Subcutaneous abdominal adipose tissue (tissue), 5 donors: ENCODE measurements around the gene THSD8.

Experiments
- H3K27ac ChIP-seq: one replicate; pipeline ENCODE4 v1.7.0; 2013; ENCODE audit warnings: low read depth, mild to moderate bottlenecking, inconsistent platforms, low read length, moderate library complexity
- H3K27me3 ChIP-seq, 5 donors: one replicate each; pipeline ENCODE4 v1.7.0; 2013; ENCODE audit warnings: low read length in 5 of 5, inconsistent platforms in 1 of 5; ENCODE audit not compliant: control insufficient read depth in 5 of 5, insufficient read depth in 4 of 5
- H3K36me3 ChIP-seq, 5 donors: one replicate each; pipeline ENCODE4 v1.7.0; 2013; ENCODE audit warnings: low read length in 5 of 5; ENCODE audit not compliant: control insufficient read depth in 5 of 5, insufficient read depth in 5 of 5
- H3K4me1 ChIP-seq, 5 donors: one replicate each; pipeline ENCODE4 v1.7.0; 2013; ENCODE audit warnings: low read length in 5 of 5, mild to moderate bottlenecking in 3 of 5, moderate library complexity in 1 of 5; ENCODE audit not compliant: control insufficient read depth in 5 of 5, insufficient read depth in 5 of 5
- H3K4me3 ChIP-seq, 5 donors: one replicate each; pipeline ENCODE4 v1.7.0; 2013; ENCODE audit warnings: low read length in 5 of 5, low read depth in 1 of 5
- H3K9ac ChIP-seq, 5 donors: one replicate each; pipeline ENCODE4 v1.7.0; 2013; ENCODE audit warnings: low read length in 5 of 5, mild to moderate bottlenecking in 4 of 5, moderate library complexity in 3 of 5
- H3K9me3 ChIP-seq, 5 donors: one replicate each; pipeline ENCODE4 v1.7.0; 2013; ENCODE audit warnings: low read length in 5 of 5; ENCODE audit not compliant: control insufficient read depth in 5 of 5
- donor health status: healthy.
- donor health status: healthy.
- donor health status: healthy.
- donor health status: healthy.
- donor health status: healthy.

Gene THSD8

DNA sequence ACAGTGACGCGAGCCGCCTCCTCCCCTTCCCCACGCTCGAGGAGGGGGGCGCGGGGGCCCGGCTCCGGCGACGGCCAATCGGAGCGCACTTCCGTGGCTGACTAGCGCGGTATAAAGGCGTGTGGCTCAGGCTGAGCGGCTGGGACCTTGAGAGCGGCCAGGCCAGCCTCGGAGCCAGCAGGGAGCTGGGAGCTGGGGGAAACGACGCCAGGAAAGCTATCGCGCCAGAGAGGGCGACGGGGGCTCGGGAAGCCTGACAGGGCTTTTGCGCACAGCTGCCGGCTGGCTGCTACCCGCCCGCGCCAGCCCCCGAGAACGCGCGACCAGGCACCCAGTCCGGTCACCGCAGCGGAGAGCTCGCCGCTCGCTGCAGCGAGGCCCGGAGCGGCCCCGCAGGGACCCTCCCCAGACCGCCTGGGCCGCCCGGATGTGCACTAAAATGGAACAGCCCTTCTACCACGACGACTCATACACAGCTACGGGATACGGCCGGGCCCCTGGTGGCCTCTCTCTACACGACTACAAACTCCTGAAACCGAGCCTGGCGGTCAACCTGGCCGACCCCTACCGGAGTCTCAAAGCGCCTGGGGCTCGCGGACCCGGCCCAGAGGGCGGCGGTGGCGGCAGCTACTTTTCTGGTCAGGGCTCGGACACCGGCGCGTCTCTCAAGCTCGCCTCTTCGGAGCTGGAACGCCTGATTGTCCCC lies 10.4 kb upstream of the THSD8 start, which contains the start of gene JUNB:
JUNB (plus strand) TSS at position 142 of the 706 bp plus-strand sequence; CDS start at position 428, 286 bp downstream.
- H3K9me3 ChIP-seq: no peaks in the 10 kb centered on the region
- H3K36me3 ChIP-seq: no peaks in the 10 kb centered on the region
- H3K9ac ChIP-seq: peak within 1 kb of the TSS; percentile 90 to 100 (median 100)
- H3K27me3 ChIP-seq: no peaks in the 10 kb centered on the region
- peak within 1 kb of the TSS; percentile 86 to 100 (median 98) for H3K4me3 ChIP-seq
- H3K27ac ChIP-seq: peak within 1 kb of the TSS; percentile 100
- peaks cover 17 to 58% (median 46%) of the 10 kb centered on the region in 5 donors for H3K4me1 ChIP-seq

DNA sequence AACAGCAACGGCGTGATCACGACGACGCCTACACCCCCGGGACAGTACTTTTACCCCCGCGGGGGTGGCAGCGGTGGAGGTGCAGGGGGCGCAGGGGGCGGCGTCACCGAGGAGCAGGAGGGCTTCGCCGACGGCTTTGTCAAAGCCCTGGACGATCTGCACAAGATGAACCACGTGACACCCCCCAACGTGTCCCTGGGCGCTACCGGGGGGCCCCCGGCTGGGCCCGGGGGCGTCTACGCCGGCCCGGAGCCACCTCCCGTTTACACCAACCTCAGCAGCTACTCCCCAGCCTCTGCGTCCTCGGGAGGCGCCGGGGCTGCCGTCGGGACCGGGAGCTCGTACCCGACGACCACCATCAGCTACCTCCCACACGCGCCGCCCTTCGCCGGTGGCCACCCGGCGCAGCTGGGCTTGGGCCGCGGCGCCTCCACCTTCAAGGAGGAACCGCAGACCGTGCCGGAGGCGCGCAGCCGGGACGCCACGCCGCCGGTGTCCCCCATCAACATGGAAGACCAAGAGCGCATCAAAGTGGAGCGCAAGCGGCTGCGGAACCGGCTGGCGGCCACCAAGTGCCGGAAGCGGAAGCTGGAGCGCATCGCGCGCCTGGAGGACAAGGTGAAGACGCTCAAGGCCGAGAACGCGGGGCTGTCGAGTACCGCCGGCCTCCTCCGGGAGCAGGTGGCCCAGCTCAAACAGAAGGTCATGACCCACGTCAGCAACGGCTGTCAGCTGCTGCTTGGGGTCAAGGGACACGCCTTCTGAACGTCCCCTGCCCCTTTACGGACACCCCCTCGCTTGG lies 9.6 kb upstream of the THSD8 start:
- no peaks in the 10 kb centered on the region for H3K9me3 ChIP-seq
- peak overlapping the region; percentile 100 for H3K27ac ChIP-seq
- H3K4me1 ChIP-seq: peaks cover 16 to 54% (median 40%) of the 10 kb centered on the region in 5 donors
- no peaks in the 10 kb centered on the region for H3K27me3 ChIP-seq
- H3K9ac ChIP-seq: peak overlapping the region; percentile 90 to 100 (median 100)
- peaks cover 0 to 7% (median 4%) of the 10 kb centered on the region in 5 donors for H3K36me3 ChIP-seq
- peak overlapping the region; percentile 75 to 100 (median 98) for H3K4me3 ChIP-seq

DNA sequence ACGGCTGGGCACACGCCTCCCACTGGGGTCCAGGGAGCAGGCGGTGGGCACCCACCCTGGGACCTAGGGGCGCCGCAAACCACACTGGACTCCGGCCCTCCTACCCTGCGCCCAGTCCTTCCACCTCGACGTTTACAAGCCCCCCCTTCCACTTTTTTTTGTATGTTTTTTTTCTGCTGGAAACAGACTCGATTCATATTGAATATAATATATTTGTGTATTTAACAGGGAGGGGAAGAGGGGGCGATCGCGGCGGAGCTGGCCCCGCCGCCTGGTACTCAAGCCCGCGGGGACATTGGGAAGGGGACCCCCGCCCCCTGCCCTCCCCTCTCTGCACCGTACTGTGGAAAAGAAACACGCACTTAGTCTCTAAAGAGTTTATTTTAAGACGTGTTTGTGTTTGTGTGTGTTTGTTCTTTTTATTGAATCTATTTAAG lies 9.0 kb upstream of the THSD8 start:
- H3K4me3 ChIP-seq: peak overlapping the region; percentile 75 to 100 (median 98)
- H3K4me1 ChIP-seq: peaks cover 16 to 48% (median 39%) of the 10 kb centered on the region in 5 donors

GRCh38 chr19:12793290-12794195 lies 8.3 kb upstream of the THSD8 start:
- peak overlapping the region; percentile 75 to 100 (median 98) for H3K4me3 ChIP-seq
- peaks cover 13 to 41% (median 32%) of the 10 kb centered on the region in 5 donors for H3K4me1 ChIP-seq
- H3K27me3 ChIP-seq: no peaks in the 10 kb centered on the region
- peak overlapping the region; percentile 90 to 100 (median 100) for H3K9ac ChIP-seq
- peaks cover 0 to 10% (median 4%) of the 10 kb centered on the region in 5 donors for H3K36me3 ChIP-seq
- no peaks in the 10 kb centered on the region for H3K9me3 ChIP-seq
- H3K27ac ChIP-seq: peak overlapping the region; percentile 100

More for the DNA sequence above, 9.0 kb upstream of the THSD8 start:
- Histone ChIP-seq H3K9me3 (no peaks in the 10 kb centered on the region), H3K27me3 (no peaks in the 10 kb centered on the region), H3K36me3 (peaks cover 0 to 9% (median 4%) of the 10 kb centered on the region in 5 donors), H3K9ac (peak overlapping the region; percentile 90 to 100 (median 100)), H3K27ac (peak overlapping the region; percentile 100)

GRCh38 chr19:12794196-12794941 lies 7.5 kb upstream of the THSD8 start:
- H3K9ac ChIP-seq: peak overlapping the region in 4 of 5 donors; percentile 51 to 100 (median 98)

DNA sequence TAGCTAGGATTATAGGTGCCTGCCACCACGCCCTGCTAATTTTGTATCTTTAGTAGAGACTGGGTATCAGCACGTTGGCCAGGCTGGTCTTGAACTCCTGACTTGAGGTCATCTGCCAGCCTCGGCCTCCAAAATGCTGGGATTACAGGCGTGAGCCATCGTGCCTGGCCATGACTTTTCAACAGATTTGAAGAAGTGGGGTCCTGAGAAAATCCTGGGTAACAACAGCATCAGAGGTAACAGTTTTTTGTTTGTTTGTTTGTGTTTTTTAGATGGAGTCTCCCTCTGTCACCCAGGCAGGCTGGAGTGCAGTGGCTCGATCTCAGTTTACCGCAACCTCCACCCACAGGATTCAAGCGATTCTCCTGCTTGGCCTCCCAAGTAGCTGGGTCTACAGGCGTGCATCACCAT lies 6.9 kb upstream of the THSD8 start:
- Histone ChIP-seq H3K36me3 (peaks cover 0 to 23% (median 11%) of the 10 kb centered on the region in 5 donors), H3K9ac (no peak overlapping the region), H3K27ac (peak overlapping the region; percentile 100), H3K4me1 (peaks cover 7 to 32% (median 24%) of the 10 kb centered on the region in 5 donors), H3K9me3 (no peaks in the 10 kb centered on the region), H3K27me3 (no peaks in the 10 kb centered on the region), H3K4me3 (peak overlapping the region in 1 of 5 donors; percentile 59)

More at GRCh38 chr19:12794196-12794941, 7.5 kb upstream of the THSD8 start:
- Histone ChIP-seq H3K27me3 (no peaks in the 10 kb centered on the region), H3K27ac (peak overlapping the region; percentile 100), H3K36me3 (peaks cover 0 to 17% (median 6%) of the 10 kb centered on the region in 5 donors), H3K4me3 (peak overlapping the region; percentile 50 to 100 (median 95)), H3K4me1 (peaks cover 7 to 33% (median 24%) of the 10 kb centered on the region in 5 donors), H3K9me3 (no peaks in the 10 kb centered on the region)

- no peak overlapping the region for H3K9ac ChIP-seq
- H3K36me3 ChIP-seq: peaks cover 0 to 28% (median 15%) of the 10 kb centered on the region in 5 donors
- H3K4me1 ChIP-seq: peaks cover 10 to 31% (median 27%) of the 10 kb centered on the region in 5 donors
- H3K27me3 ChIP-seq: no peaks in the 10 kb centered on the region
- H3K27ac ChIP-seq: peak overlapping the region; percentile 50
- peak overlapping the region in 4 of 5 donors; percentile 27 to 42 (median 32) for H3K4me3 ChIP-seq
- H3K9me3 ChIP-seq: no peaks in the 10 kb centered on the region
Measured at GRCh38 chr19:12796146-12797071, 5.5 kb upstream of the THSD8 start.

DNA sequence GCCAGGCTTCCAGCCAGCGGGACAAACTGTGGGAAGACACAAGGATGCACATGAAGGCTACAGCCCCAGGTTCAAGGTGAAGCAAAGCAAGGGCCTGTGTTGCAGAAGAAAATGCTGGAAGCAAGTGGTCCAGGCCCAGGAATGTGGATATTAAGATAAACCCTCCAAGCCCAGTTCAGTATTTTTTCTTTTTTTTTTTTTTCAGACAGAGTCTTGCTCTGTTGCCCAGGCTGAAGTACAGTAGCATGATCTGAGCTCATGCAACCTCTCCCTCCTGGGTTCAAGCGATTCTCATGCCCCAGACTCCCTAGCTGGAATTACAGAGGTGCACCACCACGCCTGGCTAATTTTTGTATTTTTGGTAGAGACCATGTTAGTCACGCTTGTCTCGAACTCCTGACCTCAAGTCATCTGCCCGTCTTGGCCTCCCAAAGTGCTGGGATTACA lies 4.7 kb upstream of the THSD8 start:
- peaks cover 0 to 28% (median 15%) of the 10 kb centered on the region in 5 donors for H3K36me3 ChIP-seq
- H3K4me1 ChIP-seq: peaks cover 10 to 39% (median 34%) of the 10 kb centered on the region in 5 donors
- H3K27me3 ChIP-seq: no peaks in the 10 kb centered on the region
- H3K9ac ChIP-seq: no peak overlapping the region
- H3K9me3 ChIP-seq: no peaks in the 10 kb centered on the region
- H3K27ac ChIP-seq: no peak overlapping the region
- H3K4me3 ChIP-seq: no peak overlapping the region
